Measurements from ENCODE around the gene SULT4A1. TPM values are rescaled to one million over a fixed set of nuclear protein-coding genes. Genes with fewer than 3 reads are reported as not detected.

The SULT4A1 gene
- total and polyA plus RNA-seq, 2 of the 4 experiments (the other 2 are of a cell fraction), result 1.1 to 5.2 TPM

DNA sequence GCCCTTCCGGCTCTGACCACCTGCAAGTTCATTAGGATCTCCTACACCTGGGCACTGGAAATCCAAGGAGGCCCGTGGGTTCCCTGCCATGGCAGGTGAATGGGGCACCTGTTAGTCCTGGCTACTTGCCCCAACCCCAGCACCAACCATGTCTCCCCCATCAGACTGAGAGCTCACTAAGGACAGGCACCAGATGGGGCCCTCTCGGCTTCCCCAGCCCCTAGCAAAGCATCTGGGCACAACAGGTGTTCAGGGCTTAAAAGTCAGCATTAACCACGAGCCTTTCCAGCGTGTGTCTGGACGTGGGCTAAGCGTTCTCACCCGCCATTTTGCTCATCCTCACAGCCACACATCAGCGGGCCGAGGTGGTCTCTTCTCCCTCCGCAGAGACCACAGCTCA is 2.2 kb downstream of the SULT4A1 start:
- no peak overlapping the region for H3K14ac ChIP-seq (replicated peaks; ENCODE audit: low read depth, low read length)
- no peak overlapping the region for H2BK15ac ChIP-seq (ENCODE audit: low read depth, low read length)
- no peaks in the 10 kb centered on the region for H3K9me3 ChIP-seq (ENCODE audit: control insufficient read depth, insufficient read depth, low read length)
- no peak overlapping the region for H4K5ac ChIP-seq (ENCODE audit: low read depth, low read length)
- no peak overlapping the region for H2AK5ac ChIP-seq (ENCODE audit: low read depth, low read length)
- no peak overlapping the region for H3K4me3 ChIP-seq (ENCODE audit: insufficient read depth, low read depth, low read length)
- WGBS, 2 experiments (ENCODE audit: extremely low coverage in 2 of 2, insufficient read length in 1 of 2), result 90% methylated on average over 2 of the region's 11 CpGs; no CpG with 5 or more reads in 1 of the 2 experiments
- no peaks in the 10 kb centered on the region for H3K9me1 ChIP-seq (ENCODE audit: insufficient read depth, low read length)
- H3K4ac ChIP-seq (ENCODE audit: low read depth, low read length), result no peak overlapping the region
- H2AK9ac ChIP-seq (replicated peaks; ENCODE audit: low read depth, low read length, poor library complexity), result no peak overlapping the region
- no TSS peak for BruUV-seq (replicated peaks)
- H3K79me1 ChIP-seq (ENCODE audit: low read depth in 1 of 2, low read length in 2 of 2), result peaks cover 0 to 4% of the 10 kb centered on the region in 2 experiments; a peak in 2 of 4 replicates
- ATAC-seq (ENCODE audit: low read depth), result no peak
- no peak overlapping the region for H4K8ac ChIP-seq (ENCODE audit: low read depth in 2 of 2, low read length in 2 of 2)
- no peak overlapping the region for H3K18ac ChIP-seq (ENCODE audit: low read depth, low read length)
- no peak overlapping the region for H3K56ac ChIP-seq (ENCODE audit: extremely low read depth, insufficient read depth, low read length)
- DNase-seq, result no peak
- no peak overlapping the region for H3K9ac ChIP-seq (ENCODE audit: low read depth, low read length)
- dilution Hi-C loops (cut with HindIII; ENCODE audit: low sequenced_read_pairs, unreplicated experiment) (no loop called here), in situ Hi-C loops (cut with MboI; ENCODE audit: low sequenced_read_pairs) (no loop called here), intact Hi-C loops (cut with micrococcal nuclease) (no loop called here)
- H3K36me3 ChIP-seq (ENCODE audit: control insufficient read depth, insufficient read depth, low read length), result no peaks in the 10 kb centered on the region
- H2BK5ac ChIP-seq (ENCODE audit: low read depth, low read length, poor library complexity, severe bottlenecking), result no peak overlapping the region
- no peak overlapping the region for H3K4me2 ChIP-seq (ENCODE audit: low read depth, low read length)
- no peak overlapping the region for H3K23ac ChIP-seq (ENCODE audit: low read depth, low read length)
- H2BK120ac ChIP-seq (ENCODE audit: low read depth, low read length), result no peak overlapping the region
- TF ChIP-seq RFX5 (IDR thresholded peaks at IDR 0.05; ENCODE audit: low read depth, low read length), result no peak
- H3K4me1 ChIP-seq (ENCODE audit: control insufficient read depth, insufficient read depth, low read length), result no peaks in the 10 kb centered on the region
- ChIA-PET CTCF (no interaction called here), POLR2A (ENCODE audit: unreplicated experiment) (no interaction called here)
- no peaks in the 10 kb centered on the region for H4K20me1 ChIP-seq (ENCODE audit: insufficient read depth, low read length)
- peaks cover 6% of the 10 kb centered on the region for H3K27me3 ChIP-seq (ENCODE audit: control insufficient read depth, insufficient read depth, low read length)
- H2BK20ac ChIP-seq (ENCODE audit: low read depth, low read length), result no peak overlapping the region
- H2AFZ ChIP-seq (replicated peaks; ENCODE audit: low read length, poor library complexity), result no peak overlapping the region
- H3K27ac ChIP-seq (ENCODE audit: insufficient read depth, low read length), result no peak overlapping the region
- H4K91ac ChIP-seq (ENCODE audit: insufficient read depth, low read depth, low read length), result no peak overlapping the region
